HK-2 (cell line): Measurements from ENCODE around the gene TAP2.
"Not testable (repeated sequence)": the region's sequence is repeated elsewhere in the genome, so short reads cannot be mapped to it uniquely, and the experiment has no call there.

Experiments used
- DNase-seq: peaks from one replicate; pipeline ENCODE4 v3.0.0-alpha.2; 2018; ENCODE audit not compliant: unreplicated experiment

Gene TAP2

GRCh38 chr6:32838114-32838958 lies at the start of gene TAP2:
Gene TAP2 (minus strand): TSS chr6:32838739. CDS start chr6:32838233, 506 bp downstream.
- DNase-seq = peak; percentile 98

- DNase-seq = no peak
These were observed 49.1 kb upstream of the TAP2 start for GRCh38 chr6:32887616-32888015.

DNA sequence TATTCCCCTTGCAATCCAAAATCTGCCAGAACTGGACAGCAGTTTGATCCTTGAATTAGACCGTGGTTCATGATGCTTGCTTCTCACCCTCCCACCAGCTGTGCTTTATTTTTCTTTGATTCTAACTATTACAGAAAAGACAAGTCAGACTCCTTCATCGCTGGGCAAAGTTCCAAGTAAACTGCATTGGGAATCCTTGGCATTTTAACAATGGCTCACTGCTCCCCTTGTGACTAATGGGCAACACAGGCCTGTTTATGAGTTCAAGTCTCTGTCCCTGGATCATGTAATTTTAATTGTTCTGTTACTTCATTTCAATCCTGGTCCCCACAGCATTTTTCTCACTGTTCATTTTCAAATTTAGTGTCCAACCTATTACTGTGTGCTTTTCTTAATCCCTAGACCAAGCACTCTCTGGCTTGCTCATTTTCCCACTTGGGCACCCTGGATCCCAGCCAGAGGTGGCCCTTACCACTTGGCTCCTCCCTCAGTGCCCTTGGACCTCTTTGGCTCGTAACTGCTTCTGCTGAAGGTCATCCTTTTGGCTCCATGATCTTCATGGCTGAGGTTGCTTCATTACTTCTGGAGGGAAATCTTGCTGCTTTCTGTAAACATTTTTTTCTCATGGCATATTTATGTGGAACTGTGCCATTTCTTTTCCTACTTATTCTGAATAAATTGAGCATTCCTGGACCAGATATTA lies 48.3 kb upstream of the TAP2 start:
- DNase-seq = no peak

DNA sequence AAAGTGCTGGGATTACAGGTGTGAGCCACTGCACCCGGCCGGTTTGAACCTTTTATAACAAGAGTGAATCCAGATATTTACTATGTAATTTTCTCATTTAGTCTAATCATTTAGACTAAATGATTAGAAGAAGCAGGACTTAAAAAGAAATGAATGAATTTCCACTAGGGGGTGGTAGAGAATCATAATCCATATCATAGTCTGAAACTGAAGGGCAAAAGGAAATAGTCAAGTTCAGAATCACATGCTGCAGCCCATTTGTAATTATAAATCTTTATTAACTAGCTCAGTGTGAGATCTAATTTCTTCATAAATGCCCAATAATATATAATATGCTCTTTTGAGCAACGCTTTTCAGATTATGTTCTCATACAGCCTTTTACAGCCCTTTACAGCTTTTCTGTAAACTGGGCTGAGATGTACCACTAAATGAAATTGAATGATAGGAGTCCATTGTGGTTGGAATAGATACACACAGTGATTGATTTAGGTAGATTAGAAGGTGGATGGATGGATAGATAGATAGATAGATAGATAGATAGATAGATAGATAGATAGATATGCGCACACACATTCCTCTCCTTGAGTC lies 47.3 kb upstream of the TAP2 start:
- DNase-seq = no peak

DNA sequence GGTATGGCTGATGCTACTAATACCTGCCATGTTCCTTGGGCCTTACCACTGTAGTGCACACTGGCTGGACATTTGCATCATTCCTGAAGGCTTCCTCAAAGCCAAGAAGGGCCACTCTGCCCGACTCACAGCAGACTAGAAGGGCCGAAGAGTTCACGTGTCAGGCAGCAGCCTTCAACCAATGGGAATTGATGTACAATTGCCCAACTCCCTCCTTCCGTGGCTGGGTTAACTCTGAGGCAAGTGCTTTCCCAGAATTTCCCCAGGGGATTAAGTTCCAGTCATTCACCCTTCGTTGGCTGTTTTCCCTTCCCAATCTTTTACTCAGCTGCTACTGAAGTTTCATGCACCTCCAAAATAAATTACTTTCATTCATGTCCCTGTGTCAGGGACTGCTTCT lies 45.2 kb upstream of the TAP2 start:
- DNase-seq = no peak

DNA sequence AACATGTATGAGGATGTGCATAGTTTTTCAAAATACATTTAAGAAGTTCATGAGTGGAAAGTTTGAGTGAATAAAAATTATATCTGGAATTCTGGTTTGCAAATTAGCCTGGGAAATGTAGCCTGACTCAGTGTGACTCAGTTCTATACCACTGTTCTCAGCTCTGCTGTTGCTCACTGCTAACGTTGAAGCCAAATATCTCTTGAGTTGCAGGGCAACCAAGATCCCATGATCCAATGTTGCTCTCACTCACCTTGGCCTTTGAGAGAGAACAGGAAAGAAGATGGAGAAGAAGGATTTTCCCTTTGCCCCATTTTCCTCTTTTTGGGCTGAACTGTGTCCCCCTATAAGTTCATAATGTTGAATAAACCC lies 44.3 kb upstream of the TAP2 start:
- no peak for DNase-seq

- DNase-seq = not testable (repeated sequence)
These were observed 42.4 kb upstream of the TAP2 start for GRCh38 chr6:32880962-32881361.

- DNase-seq = no peak
These were observed 41.2 kb upstream of the TAP2 start for GRCh38 chr6:32879691-32880090.

- no peak for DNase-seq
These were observed 38.1 kb upstream of the TAP2 start for GRCh38 chr6:32876603-32877002.

GRCh38 chr6:32873947-32874346 lies 35.4 kb upstream of the TAP2 start:
- not testable (repeated sequence) for DNase-seq

DNA sequence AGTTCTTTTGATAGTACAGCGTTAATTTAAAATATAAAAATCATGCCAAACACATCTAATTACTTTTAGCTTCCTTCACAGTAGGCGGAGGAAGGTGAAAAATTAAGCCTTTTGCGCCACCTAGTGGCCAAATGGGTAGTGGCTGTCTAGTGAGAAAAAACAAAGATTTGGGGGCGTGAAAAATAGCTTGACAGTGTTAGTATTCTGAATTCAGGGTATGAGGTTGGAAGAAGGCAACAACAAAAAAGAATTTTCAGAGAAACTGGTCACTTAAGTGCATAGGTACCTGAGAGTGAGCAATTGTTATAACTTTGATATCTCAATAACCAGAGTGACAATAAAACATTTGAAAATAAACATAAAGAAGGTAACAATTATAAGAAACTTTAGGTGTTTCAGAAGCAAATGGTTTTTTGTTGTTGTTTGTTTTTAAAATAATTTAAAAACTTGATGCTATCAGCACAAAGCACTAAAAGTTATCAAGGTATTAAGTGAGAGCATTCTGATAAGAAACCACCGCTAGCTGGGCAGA lies 29.8 kb upstream of the TAP2 start:
- DNase-seq = peak; percentile 73

- DNase-seq = no peak
These were observed 29.2 kb upstream of the TAP2 start for GRCh38 chr6:32867554-32868256.

DNA sequence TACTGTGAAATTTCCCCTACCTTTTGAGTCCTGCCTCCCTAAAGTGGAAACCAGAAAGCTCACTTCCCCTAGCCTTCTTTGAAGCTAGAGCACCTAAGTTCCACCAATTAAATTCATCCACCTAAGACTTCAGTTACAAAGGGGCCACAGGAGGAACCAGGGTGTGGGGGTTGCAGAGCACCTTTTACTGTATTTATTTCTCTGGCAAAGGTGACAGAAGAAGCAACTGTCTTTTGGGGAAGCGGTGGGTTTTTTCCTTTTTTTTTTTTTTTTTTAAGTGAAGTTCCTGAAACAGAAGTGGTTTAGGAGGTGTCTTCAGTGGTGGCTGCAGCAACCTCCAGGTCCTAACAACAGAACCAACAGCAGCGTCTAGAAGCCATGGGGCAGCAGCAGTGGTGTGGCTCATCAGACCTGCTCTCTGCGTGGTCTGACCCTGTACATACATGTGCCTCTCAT lies 28.5 kb upstream of the TAP2 start:
- no peak for DNase-seq

DNA sequence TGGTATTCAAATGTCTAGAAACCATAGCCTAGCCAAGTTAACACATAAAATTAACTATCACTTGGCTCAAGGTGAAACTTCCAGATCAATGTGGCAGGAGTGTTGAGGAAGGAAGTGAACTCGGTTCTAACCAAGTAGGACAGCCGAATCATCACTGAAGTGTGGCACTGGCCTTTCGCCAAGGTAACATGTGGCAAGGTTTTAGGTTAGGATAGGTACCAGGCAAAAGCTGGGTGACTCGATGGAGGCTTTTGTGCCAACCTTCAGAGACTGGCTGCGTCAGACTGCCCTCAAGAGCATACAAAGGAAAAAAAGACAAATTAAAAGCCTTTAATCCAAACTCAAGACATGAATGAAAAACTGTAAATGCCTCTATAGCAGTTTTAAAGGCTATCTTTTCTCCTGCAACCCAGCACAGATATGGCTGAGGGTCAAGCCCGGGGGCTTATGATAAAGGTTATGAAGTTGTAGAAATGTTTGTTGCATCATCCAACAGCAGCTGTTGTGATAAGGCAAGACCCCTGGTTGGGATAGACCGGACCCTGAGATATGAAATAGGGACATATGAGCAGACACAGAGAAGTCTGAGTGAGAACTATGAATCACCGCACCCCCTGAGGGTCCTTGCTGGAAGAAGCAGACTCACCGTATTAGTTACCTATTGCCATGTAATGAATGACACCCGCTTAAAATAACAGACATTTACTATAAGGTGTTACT lies 27.3 kb upstream of the TAP2 start:
- no peak for DNase-seq

GRCh38 chr6:32862725-32863124 lies 24.2 kb upstream of the TAP2 start:
- DNase-seq = no peak

- DNase-seq = no peak
These were observed 22.1 kb upstream of the TAP2 start for GRCh38 chr6:32860674-32861073.

DNA sequence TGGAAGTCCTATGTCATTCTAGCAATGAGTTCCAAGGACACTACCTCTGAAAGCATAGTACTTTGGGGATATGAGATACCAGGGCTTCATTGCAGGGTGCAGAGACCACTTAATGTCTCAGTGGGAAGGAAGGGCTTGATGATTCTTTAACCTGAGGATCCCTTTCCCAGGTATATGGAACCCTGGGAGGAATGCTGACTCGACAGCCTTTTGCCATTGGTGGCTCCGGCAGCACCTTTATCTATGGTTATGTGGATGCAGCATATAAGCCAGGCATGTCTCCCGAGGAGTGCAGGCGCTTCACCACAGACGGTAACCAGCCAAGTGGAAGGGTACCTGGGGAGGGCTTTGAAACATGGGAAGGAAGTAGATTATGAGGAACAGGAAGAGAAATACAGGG lies 19.7 kb upstream of the TAP2 start:
- no peak for DNase-seq

- no peak for DNase-seq
These were observed 18.8 kb upstream of the TAP2 start for GRCh38 chr6:32857156-32857891.

GRCh38 chr6:32855467-32856174 lies 17.1 kb upstream of the TAP2 start:
- no peak for DNase-seq
